K562 (cell line): ENCODE data around the gene ANKS4B. TPM values are rescaled to one million over a fixed set of nuclear protein-coding genes. Genes with fewer than 3 reads are reported as not detected.

Experiments
- CBX3 ChIP-seq, 2 experiments: IDR thresholded peaks; 1 replicate in 1 of 2; 2 replicates in 1 of 2; pipeline ENCODE4 v1.6.1; 2012; ENCODE audit warnings: inconsistent platforms in 2 of 2, low read length in 2 of 2, borderline replicate concordance in 1 of 2, control low read depth in 1 of 2
- CREB5 ChIP-seq: fragments of 250-450 bp; sonication (Bioruptor Pico); IDR thresholded peaks from 2 replicates; pipeline ENCODE4 v1.5.0; 2020; ENCODE audit warnings: mild to moderate bottlenecking
- DACH1 ChIP-seq: fragments of 450-650 bp; IDR thresholded peaks from 2 replicates; pipeline ENCODE4 v1.6.1; 2018; ENCODE audit not compliant: partially characterized antibody
- EP400 ChIP-seq: fragments of 450-650 bp; IDR thresholded peaks from 2 replicates; pipeline ENCODE4 v1.6.1; 2017; ENCODE audit warnings: antibody characterized with exemption, mild to moderate bottlenecking, moderate library complexity
- ETV1 ChIP-seq: fragments of 450-650 bp; conservative IDR thresholded peaks from 2 replicates; pipeline ENCODE4 v1.6.1; 2016; ENCODE audit warnings: missing genetic modification characterization, control low read depth, low read depth, missing compliant biosample characterization
- NELFE ChIP-seq: IDR thresholded peaks from 2 replicates; pipeline ENCODE4 v1.6.1; 2011; ENCODE audit warnings: mild to moderate bottlenecking; ENCODE audit not compliant: insufficient read depth, insufficient read length
- NFRKB ChIP-seq: fragments of 450-650 bp; IDR thresholded peaks from 2 replicates; pipeline ENCODE4 v1.6.1; 2016; ENCODE audit warnings: low read depth
- NUFIP1 ChIP-seq: fragments of 450-650 bp; IDR thresholded peaks from 2 replicates; pipeline ENCODE4 v1.6.1; 2018; ENCODE audit not compliant: partially characterized antibody
- RREB1 ChIP-seq: fragments of 250-450 bp; sonication (Bioruptor Pico); IDR thresholded peaks from 2 replicates; pipeline ENCODE4 v1.4.0; 2020
- SNRNP70 ChIP-seq: fragments of 200-400 bp; formaldehyde crosslinking; optimal IDR thresholded peaks from 2 replicates; pipeline ENCODE3; 2017; ENCODE audit warnings: low read depth, low read length
- TBL1XR1 ChIP-seq, 2 experiments: IDR thresholded peaks; 2 replicates each; pipeline ENCODE4 v1.6.1; 2012; ENCODE audit warnings: improper control_type of control experiment in 2 of 2, low read length in 2 of 2, mild to moderate bottlenecking in 1 of 2
- USF1 ChIP-seq: sonication (generic); formaldehyde crosslinking; IDR thresholded peaks from 2 replicates; pipeline ENCODE4 v1.9.0; 2022; ENCODE audit warnings: mild to moderate bottlenecking, missing genetic modification reagents
- ZNF316 ChIP-seq: fragments of 450-650 bp; IDR thresholded peaks from 2 replicates; pipeline ENCODE4 v1.6.1; 2016
- ZNF431 ChIP-seq: sonication (generic); formaldehyde crosslinking; IDR thresholded peaks from 2 replicates; pipeline ENCODE4 v1.8.0; 2022; ENCODE audit warnings: mild to moderate bottlenecking, missing genetic modification reagents
- ZNF592 ChIP-seq: fragments of 450-650 bp; IDR thresholded peaks from 2 replicates; pipeline ENCODE4 v1.6.1; 2017; ENCODE audit warnings: antibody characterized with exemption, mild to moderate bottlenecking
- polyA plus RNA-seq, 8 experiments: library from polyadenylated mRNA; depleted of rRNA in 4 of 8; stranded (reverse) in 5 of 8; unstranded in 3 of 8; fragments of >200 nt; fragmentation: Nextera tagmentation in 2 of 8; fragmentation: Illumina TruSeq in 1 of 8; extraction: Ambion mirVana in 2 of 8; extraction: Trizol in 1 of 8; gene quantifications; 2 replicates each; pipeline versions ENCODE4 v1.2.1 to v1.2.3, GENCODE V29; 2011 to 2014; ENCODE audit warnings: inconsistent platforms in 1 of 8, missing spikeins in 1 of 8
- total RNA-seq, 7 experiments: library from RNA; depleted of rRNA in 6 of 7; stranded (reverse); fragments of >200 nt in 6 of 7; fragmentation: Illumina TruSeq in 2 of 7; extraction: Trizol in 2 of 7; gene quantifications; 2 replicates each; pipeline versions ENCODE4 v1.2.1 to v1.2.3, GENCODE V29; 2011 to 2021; ENCODE audit warnings: low replicate concordance in 1 of 7

ANKS4B gene
- total and polyA plus RNA-seq, 9 of the 15 experiments (the other 6 are each of a cell fraction or from before 2014, with no cell fraction given) = not detected

- TF ChIP-seq NELFE (no peak), ETV1 (peak; percentile 90), USF1 (CRISPR knock-in tag) (no peak; the same call in 1 of the 2 replicates), ZNF316 (peak; percentile 67), DACH1 (peak; percentile 12), CREB5 (no peak), NUFIP1 (no peak), ZNF431 (CRISPR knock-in tag) (no peak), NFRKB (0 out of 2 replicates have a peak, but pooled peaks have one; percentile 14), SNRNP70 (no peak), ZNF592 (no peak), TBL1XR1 (IDR thresholded peaks at IDR 0.05; ENCODE audit: low read length in 2 of 2) (0 out of 4 replicates have a peak, but pooled peaks of 1 of the 2 experiments have one; percentile 25), EP400 (peak; percentile 67), CBX3 (IDR thresholded peaks at IDR 0.05; ENCODE audit: borderline replicate concordance in 1 of 2, low read length in 2 of 2) (0 out of 3 replicates have a peak, but pooled peaks of 1 of the 2 experiments have one; percentile 18), RREB1 (no peak)
Measured at GRCh38 chr16:21300309-21301167, 67.0 kb downstream of the ANKS4B start (continued).
